HepG2 (cell line): ENCODE measurements around the gene TTLL13. TPM values are rescaled to one million over a fixed set of nuclear protein-coding genes. Genes with fewer than 3 reads are reported as not detected.

ENCODE experiments used
- DNMT1 ChIP-seq: sonication (generic); formaldehyde crosslinking; IDR thresholded peaks from 2 replicates; pipeline ENCODE4 v1.5.1; 2020; ENCODE audit warnings: mild to moderate bottlenecking, missing genetic modification reagents
- DNMT3B ChIP-seq: conservative IDR thresholded peaks from 2 replicates; pipeline ENCODE4 v1.6.1; 2016; ENCODE audit warnings: missing biosample characterization, control low read depth
- GZF1 ChIP-seq: sonication (generic); formaldehyde crosslinking; IDR thresholded peaks from 2 replicates; pipeline ENCODE4 v1.5.1; 2020; ENCODE audit warnings: mild to moderate bottlenecking, missing genetic modification reagents
- IKZF1 ChIP-seq: fragments of 450-650 bp; IDR thresholded peaks from 2 replicates; pipeline ENCODE4 v1.7.1; 2016
- MAFG ChIP-seq: sonication (generic); formaldehyde crosslinking; IDR thresholded peaks from 2 replicates; pipeline ENCODE4 v1.5.1; 2020; ENCODE audit warnings: mild to moderate bottlenecking, missing genetic modification reagents
- MEIS1 ChIP-seq: sonication (generic); formaldehyde crosslinking; IDR thresholded peaks from 2 replicates; pipeline ENCODE4 v1.9.0; 2021; ENCODE audit warnings: mild to moderate bottlenecking, missing genetic modification reagents, moderate library complexity, borderline replicate concordance
- MYNN ChIP-seq: sonication (generic); formaldehyde crosslinking; IDR thresholded peaks from 2 replicates; pipeline ENCODE4 v1.4.0; 2020; ENCODE audit warnings: mild to moderate bottlenecking, low read depth, missing genetic modification reagents
- NR2C2 ChIP-seq: sonication (generic); formaldehyde crosslinking; IDR thresholded peaks from 2 replicates; pipeline ENCODE4 v1.4.0; 2020; ENCODE audit warnings: missing genetic modification reagents, mild to moderate bottlenecking, moderate library complexity, borderline replicate concordance
- PHB2 ChIP-seq: fragments of 450-650 bp; IDR thresholded peaks from 2 replicates; pipeline ENCODE4 v1.6.1; 2018; ENCODE audit not compliant: partially characterized antibody
- PHF5A ChIP-seq: IDR thresholded peaks from one replicate; pipeline ENCODE4 v1.6.1; 2018; ENCODE audit warnings: low read depth, missing genetic modification reagents; ENCODE audit not compliant: unreplicated experiment
- RARG ChIP-seq: sonication (generic); formaldehyde crosslinking; IDR thresholded peaks from 2 replicates; pipeline ENCODE4 v1.4.0; 2020; ENCODE audit warnings: low read depth, mild to moderate bottlenecking, missing genetic modification reagents
- RCOR2 ChIP-seq: IDR thresholded peaks from 2 replicates; pipeline ENCODE4 v1.6.1; 2016; ENCODE audit warnings: missing biosample characterization, missing genetic modification reagents
- RFX5 ChIP-seq: IDR thresholded peaks from 2 replicates; pipeline ENCODE4 v1.6.1; 2011; ENCODE audit warnings: low read depth, low read length, improper control_type of control experiment
- SMAD3 ChIP-seq: sonication (generic); formaldehyde crosslinking; IDR thresholded peaks from 2 replicates; pipeline ENCODE4 v1.4.0; 2020; ENCODE audit warnings: missing genetic modification reagents
- SOX5 ChIP-seq: IDR thresholded peaks from 2 replicates; pipeline ENCODE4 v1.6.1; 2016; ENCODE audit warnings: borderline replicate concordance
- ZFP41 ChIP-seq: sonication (generic); formaldehyde crosslinking; IDR thresholded peaks from 2 replicates; pipeline ENCODE4 v1.4.0; 2020; ENCODE audit warnings: mild to moderate bottlenecking, missing genetic modification reagents, borderline replicate concordance
- ZNF556 ChIP-seq: sonication (generic); formaldehyde crosslinking; IDR thresholded peaks from 2 replicates; pipeline ENCODE4 v1.4.0; 2020; ENCODE audit warnings: mild to moderate bottlenecking, missing genetic modification reagents, borderline replicate concordance
- ZSCAN29 ChIP-seq: sonication (generic); formaldehyde crosslinking; conservative IDR thresholded peaks from 2 replicates; pipeline ENCODE4 v1.4.0; 2020; ENCODE audit warnings: mild to moderate bottlenecking, missing genetic modification reagents
- polyA plus RNA-seq, 8 experiments: library from polyadenylated mRNA; depleted of rRNA in 3 of 8; stranded (reverse) in 7 of 8; unstranded in 1 of 8; fragments of >200 nt; fragmentation: Illumina TruSeq in 4 of 8; extraction: Trizol in 4 of 8; gene quantifications; 2 replicates each; pipeline versions ENCODE4 v1.2.1 to v1.2.3, GENCODE V29; 2011 to 2016; ENCODE audit warnings: low read depth in 4 of 8, missing spikeins in 1 of 8, mixed read lengths in 1 of 8; ENCODE audit not compliant: insufficient read depth in 1 of 8
- total RNA-seq, 5 experiments: library from RNA; depleted of rRNA; stranded (reverse); fragments of >200 nt; fragmentation: Illumina TruSeq; extraction: Trizol; gene quantifications; 2 replicates each; pipeline ENCODE4 v1.2.3, GENCODE V29; 2016; ENCODE audit warnings: low read depth in 1 of 5
- TF ChIP-seq, protein P1 (sequence below): sonication (generic); formaldehyde crosslinking; IDR thresholded peaks from 2 replicates; pipeline ENCODE4 v1.5.0; 2020; ENCODE audit warnings: missing genetic modification reagents
- TF ChIP-seq, protein P2 (sequence below): sonication (generic); formaldehyde crosslinking; IDR thresholded peaks from 2 replicates; pipeline ENCODE4 v1.5.0; 2020; ENCODE audit warnings: missing genetic modification reagents
- TF ChIP-seq, protein P3 (sequence below): sonication (generic); formaldehyde crosslinking; IDR thresholded peaks from 2 replicates; pipeline ENCODE4 v1.5.0; 2020; ENCODE audit warnings: mild to moderate bottlenecking, missing genetic modification reagents
- TF ChIP-seq, protein P4 (sequence below): sonication (generic); formaldehyde crosslinking; conservative IDR thresholded peaks from 2 replicates; pipeline ENCODE4 v1.4.0; 2020; ENCODE audit warnings: missing genetic modification reagents
- TF ChIP-seq, protein P5 (sequence below): sonication (generic); formaldehyde crosslinking; IDR thresholded peaks from 2 replicates; pipeline ENCODE4 v1.8.1; 2023; ENCODE audit warnings: mild to moderate bottlenecking, moderate library complexity, missing genetic modification reagents

TTLL13 gene
- total and polyA plus RNA-seq, 2 of the 13 experiments (the other 11 are each of a cell fraction or from before 2014, with no cell fraction given), result 0.07 to 0.29 TPM

DNA sequence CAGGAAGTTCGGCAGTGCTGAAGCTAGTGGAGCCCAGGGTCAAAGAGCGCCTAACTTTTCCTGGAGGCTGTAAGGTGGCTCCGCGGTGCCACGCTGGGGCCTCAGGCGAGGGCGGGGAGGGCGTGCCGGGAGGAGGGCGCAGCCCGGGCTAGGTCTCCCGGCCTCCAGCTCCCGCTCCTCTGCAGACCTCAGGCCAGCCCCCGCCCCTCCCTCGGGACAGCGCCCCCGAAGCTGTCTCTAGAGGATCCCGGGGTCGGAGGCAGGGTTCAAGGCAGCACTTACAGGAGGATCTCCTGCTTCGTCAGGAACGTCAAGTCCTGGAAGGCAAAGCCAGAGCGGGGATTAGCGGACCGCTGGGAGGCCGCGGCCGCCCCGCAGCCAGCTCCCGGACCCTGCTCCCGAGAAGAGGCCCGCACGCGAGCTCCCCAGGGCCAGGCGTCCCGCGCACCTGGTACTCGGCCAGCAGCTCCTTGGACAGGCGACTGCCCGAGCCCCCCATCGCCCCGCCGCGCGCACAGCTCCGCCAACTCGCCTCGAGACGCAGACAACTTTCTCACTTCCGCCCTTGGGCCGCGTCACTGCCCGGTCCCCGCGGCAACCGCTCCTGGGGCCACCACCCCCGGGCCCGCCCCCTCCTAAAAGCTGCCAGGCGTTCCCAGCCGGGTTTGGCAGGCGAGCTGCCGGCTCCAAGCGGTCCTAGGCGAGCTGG, 15.8 kb upstream of the TTLL13 start, which contains the start of gene CIB1 (continued):
- TF ChIP-seq NR2C2 (CRISPR knock-in tag) (peak; percentile 59; the same call in 1 of the 2 replicates), ZSCAN29 (CRISPR knock-in tag) (no peak), MYNN (CRISPR knock-in tag) (no peak), GZF1 (CRISPR knock-in tag) (peak; percentile 79; the same call in 1 of the 2 replicates), SOX5 (0 out of 2 replicates have a peak, but pooled peaks have one; percentile 4), RFX5 (no peak), DNMT1 (CRISPR knock-in tag) (no peak), RARG (CRISPR knock-in tag) (0 out of 2 replicates have a peak, but pooled peaks have one; percentile 37), RCOR2 (no peak), PHF5A (no peak), DNMT3B (CRISPR knock-in tag) (no peak), ZFP41 (CRISPR knock-in tag) (no peak), SMAD3 (CRISPR knock-in tag) (no peak), MEIS1 (CRISPR knock-in tag) (no peak), MAFG (CRISPR knock-in tag) (no peak), IKZF1 (no peak), PHB2 (no peak), ZNF556 (peak; percentile 39; the same call in 1 of the 2 replicates)
- TF ChIP-seq, protein P1, sequence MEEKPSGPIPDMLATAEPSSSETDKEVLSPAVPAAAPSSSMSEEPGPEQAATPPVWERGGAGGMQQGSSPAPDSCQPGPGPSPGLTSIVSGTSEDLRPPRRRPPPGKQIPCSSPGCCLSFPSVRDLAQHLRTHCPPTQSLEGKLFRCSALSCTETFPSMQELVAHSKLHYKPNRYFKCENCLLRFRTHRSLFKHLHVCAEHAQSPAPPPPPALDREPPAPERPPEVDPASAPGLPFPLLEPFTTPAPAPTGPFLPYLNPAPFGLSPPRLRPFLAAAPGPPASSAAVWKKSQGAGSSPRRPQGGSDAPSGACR, result peak; percentile 56; the same call in 1 of the 2 replicates
- TF ChIP-seq, protein P2, sequence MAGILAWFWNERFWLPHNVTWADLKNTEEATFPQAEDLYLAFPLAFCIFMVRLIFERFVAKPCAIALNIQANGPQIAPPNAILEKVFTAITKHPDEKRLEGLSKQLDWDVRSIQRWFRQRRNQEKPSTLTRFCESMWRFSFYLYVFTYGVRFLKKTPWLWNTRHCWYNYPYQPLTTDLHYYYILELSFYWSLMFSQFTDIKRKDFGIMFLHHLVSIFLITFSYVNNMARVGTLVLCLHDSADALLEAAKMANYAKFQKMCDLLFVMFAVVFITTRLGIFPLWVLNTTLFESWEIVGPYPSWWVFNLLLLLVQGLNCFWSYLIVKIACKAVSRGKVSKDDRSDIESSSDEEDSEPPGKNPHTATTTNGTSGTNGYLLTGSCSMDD (CRISPR knock-in tag), result no peak
- TF ChIP-seq, protein P3, sequence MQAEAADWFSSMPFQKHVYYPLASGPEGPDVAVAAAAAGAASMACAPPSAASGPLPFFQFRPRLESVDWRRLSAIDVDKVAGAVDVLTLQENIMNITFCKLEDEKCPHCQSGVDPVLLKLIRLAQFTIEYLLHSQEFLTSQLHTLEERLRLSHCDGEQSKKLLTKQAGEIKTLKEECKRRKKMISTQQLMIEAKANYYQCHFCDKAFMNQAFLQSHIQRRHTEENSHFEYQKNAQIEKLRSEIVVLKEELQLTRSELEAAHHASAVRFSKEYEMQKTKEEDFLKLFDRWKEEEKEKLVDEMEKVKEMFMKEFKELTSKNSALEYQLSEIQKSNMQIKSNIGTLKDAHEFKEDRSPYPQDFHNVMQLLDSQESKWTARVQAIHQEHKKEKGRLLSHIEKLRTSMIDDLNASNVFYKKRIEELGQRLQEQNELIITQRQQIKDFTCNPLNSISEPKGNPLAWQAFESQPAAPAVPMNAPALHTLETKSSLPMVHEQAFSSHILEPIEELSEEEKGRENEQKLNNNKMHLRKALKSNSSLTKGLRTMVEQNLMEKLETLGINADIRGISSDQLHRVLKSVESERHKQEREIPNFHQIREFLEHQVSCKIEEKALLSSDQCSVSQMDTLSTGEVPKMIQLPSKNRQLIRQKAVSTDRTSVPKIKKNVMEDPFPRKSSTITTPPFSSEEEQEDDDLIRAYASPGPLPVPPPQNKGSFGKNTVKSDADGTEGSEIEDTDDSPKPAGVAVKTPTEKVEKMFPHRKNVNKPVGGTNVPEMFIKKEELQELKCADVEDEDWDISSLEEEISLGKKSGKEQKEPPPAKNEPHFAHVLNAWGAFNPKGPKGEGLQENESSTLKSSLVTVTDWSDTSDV, result peak; percentile 44; the same call in 1 of the 2 replicates
- TF ChIP-seq, protein P4, sequence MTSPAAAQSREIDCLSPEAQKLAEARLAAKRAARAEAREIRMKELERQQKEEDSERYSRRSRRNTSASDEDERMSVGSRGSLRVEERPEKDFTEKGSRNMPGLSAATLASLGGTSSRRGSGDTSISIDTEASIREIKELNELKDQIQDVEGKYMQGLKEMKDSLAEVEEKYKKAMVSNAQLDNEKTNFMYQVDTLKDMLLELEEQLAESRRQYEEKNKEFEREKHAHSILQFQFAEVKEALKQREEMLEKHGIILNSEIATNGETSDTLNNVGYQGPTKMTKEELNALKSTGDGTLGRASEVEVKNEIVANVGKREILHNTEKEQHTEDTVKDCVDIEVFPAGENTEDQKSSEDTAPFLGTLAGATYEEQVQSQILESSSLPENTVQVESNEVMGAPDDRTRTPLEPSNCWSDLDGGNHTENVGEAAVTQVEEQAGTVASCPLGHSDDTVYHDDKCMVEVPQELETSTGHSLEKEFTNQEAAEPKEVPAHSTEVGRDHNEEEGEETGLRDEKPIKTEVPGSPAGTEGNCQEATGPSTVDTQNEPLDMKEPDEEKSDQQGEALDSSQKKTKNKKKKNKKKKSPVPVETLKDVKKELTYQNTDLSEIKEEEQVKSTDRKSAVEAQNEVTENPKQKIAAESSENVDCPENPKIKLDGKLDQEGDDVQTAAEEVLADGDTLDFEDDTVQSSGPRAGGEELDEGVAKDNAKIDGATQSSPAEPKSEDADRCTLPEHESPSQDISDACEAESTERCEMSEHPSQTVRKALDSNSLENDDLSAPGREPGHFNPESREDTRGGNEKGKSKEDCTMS (CRISPR knock-in tag), result no peak
- TF ChIP-seq, protein P5, sequence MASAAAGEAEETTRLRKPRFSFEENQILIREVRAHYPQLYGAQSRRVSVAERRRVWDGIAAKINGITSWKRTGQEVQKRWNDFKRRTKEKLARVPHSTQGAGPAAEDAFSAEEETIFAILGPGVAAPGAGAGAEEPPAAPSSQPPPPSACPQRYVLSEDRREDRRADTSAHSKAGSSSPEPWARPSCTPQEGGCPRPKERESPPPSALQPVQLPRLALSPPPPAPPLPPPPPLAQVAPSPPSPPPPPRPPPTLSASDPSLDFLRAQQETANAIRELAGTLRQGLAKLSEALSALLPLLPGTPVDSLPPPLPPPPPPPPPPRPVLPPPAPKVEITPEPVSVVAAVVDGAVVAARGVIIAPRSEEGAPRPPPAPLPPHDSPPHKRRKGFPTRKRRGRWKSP (CRISPR knock-in tag), result peak; percentile 62; the same call in 1 of the 2 replicates
